Effector memory CD4-positive, alpha-beta T cell (primary cell): ENCODE measurements around the gene BATF.

Experiments used
- DNase-seq, 3 donors: peaks; one replicate each; pipeline ENCODE4 v3.0.0-alpha.2; 2020
- H3K27ac ChIP-seq: 2 replicates; pipeline ENCODE4 v1.7.0; 2013; ENCODE audit warnings: mild to moderate bottlenecking, low read length, moderate library complexity; ENCODE audit not compliant: insufficient read depth, poor library complexity, severe bottlenecking
- H3K27me3 ChIP-seq: replicated peaks from 2 replicates; pipeline ENCODE4 v1.7.0; 2013; ENCODE audit warnings: mild to moderate bottlenecking, low read length; ENCODE audit not compliant: insufficient read depth, control insufficient read depth, poor library complexity, severe bottlenecking
- H3K36me3 ChIP-seq: 2 replicates; pipeline ENCODE4 v1.7.0; 2013; ENCODE audit warnings: mild to moderate bottlenecking, low read length, moderate library complexity; ENCODE audit not compliant: control insufficient read depth, insufficient read depth
- H3K4me1 ChIP-seq: 2 replicates; pipeline ENCODE4 v1.7.0; 2013; ENCODE audit warnings: low read length, mild to moderate bottlenecking; ENCODE audit not compliant: control insufficient read depth, insufficient read depth, poor library complexity, severe bottlenecking
- H3K4me3 ChIP-seq: 2 replicates; pipeline ENCODE4 v1.7.0; 2013; ENCODE audit warnings: low read length, low read depth, mild to moderate bottlenecking; ENCODE audit not compliant: insufficient read depth, poor library complexity, severe bottlenecking
- H3K9me3 ChIP-seq: 2 replicates; pipeline ENCODE4 v1.7.0; 2013; ENCODE audit warnings: mild to moderate bottlenecking, low read length, moderate library complexity; ENCODE audit not compliant: control insufficient read depth

BATF gene

DNA sequence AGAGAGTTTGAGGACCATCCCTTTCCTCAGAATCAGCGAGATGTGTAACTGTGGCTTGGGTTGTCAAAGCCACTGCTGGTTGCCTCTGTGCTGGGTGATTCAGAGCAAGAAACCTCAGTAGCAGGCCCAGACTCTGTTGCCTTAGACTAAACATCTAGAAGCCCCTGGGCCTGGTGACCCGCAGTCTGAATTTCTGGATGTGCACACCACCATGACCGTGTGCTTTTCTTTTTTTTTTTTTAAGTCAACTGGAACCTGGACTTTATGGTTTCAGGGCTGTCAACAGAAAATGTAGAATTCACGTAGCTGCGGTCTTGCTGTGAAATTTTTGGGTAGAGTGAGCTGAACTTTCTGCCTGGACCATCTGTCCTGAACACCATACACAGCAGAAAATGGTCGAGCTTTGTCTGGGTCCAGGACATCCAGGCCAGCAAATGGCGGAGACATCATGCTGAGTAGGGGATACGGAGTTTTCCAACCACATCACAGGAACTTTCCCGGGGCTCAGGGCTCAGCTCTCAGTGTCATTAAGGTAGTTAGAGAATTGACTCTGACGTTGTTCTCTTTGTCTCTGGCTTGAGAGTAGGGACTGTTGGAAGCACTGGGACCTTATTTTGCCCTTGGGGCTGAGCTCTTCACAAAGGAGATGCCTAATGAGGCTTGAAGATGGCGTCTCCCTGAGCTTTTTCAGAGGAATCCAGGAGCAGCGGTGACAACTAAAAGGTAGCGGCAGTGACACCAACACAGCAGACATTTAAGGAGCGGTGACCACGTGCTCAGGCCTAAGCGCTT lies 23.0 kb upstream of the BATF start:
- Histone ChIP-seq H3K27ac (no peak overlapping the region), H3K9me3 (no peaks in the 10 kb centered on the region), H3K36me3 (no peaks in the 10 kb centered on the region), H3K4me1 (peaks cover 3% of the 10 kb centered on the region), H3K4me3 (no peak overlapping the region), H3K27me3 (no peaks in the 10 kb centered on the region)
- no peak for DNase-seq

DNA sequence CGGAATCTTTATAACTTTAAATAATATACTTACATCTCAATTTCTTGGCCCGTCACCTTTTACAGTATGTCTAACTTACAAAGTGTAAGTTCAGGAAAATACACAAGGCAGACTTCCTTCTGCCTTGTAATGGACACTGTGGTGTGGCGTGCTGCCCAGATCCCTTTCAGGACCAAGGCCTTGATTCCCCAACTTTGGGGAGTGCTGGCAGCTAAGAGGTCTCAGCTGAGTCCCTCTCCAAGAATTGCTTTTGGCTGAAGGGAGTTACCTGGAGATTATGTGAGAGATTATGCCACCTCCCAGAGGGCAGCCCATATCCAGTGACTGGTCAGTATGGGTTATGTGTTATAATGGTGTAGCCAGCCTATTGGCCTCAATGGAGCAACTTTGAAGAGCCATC lies 21.2 kb upstream of the BATF start:
- Histone ChIP-seq H3K9me3 (no peaks in the 10 kb centered on the region), H3K27me3 (no peaks in the 10 kb centered on the region), H3K4me3 (no peak overlapping the region), H3K36me3 (no peaks in the 10 kb centered on the region), H3K27ac (no peak overlapping the region), H3K4me1 (peaks cover 3% of the 10 kb centered on the region)
- no peak for DNase-seq

DNA sequence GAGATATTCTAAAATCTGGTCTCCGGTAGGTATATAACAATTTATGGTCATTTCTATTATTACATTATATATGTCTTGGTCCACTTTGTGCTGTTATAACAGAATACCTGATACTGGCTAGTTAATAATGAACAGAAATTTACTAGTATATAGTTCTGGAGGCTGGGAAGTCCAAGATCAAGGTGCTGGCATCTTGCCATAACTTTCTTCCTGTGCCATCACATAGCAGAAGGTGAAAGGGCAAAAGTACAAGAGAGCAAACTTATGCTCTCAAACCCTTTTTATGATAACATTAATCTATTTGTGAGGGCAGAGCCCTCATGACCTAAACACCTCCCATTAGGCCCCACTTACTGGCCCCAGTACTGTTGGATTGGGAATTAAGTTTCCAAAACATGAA lies 17.9 kb upstream of the BATF start:
- Histone ChIP-seq H3K27ac (no peak overlapping the region), H3K4me1 (no peaks in the 10 kb centered on the region), H3K9me3 (no peaks in the 10 kb centered on the region), H3K36me3 (no peaks in the 10 kb centered on the region), H3K27me3 (no peaks in the 10 kb centered on the region), H3K4me3 (no peak overlapping the region)
- no peak for DNase-seq

DNA sequence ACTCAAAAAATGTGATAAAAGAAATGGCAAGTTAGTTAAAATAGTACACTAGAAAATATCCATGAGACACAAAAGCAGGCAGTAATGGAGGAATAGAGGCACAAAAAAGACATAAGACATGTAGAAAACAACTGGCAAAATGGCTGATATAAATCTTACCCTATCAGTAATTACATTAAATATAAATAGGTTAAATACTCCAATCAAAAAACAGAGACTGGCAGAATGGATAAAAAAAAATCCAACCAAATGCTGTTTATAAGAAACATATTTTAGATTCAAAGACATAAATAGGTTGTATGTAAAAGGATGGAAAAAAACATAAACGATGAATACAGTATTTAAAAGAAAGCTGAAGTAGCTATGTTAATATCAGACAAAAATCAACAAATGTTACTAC lies 15.3 kb upstream of the BATF start:
- no peak for DNase-seq
- H3K27me3 ChIP-seq: no peaks in the 10 kb centered on the region
- no peaks in the 10 kb centered on the region for H3K4me1 ChIP-seq
- H3K27ac ChIP-seq: no peak overlapping the region
- no peak overlapping the region for H3K4me3 ChIP-seq
- H3K36me3 ChIP-seq: no peaks in the 10 kb centered on the region
- no peaks in the 10 kb centered on the region for H3K9me3 ChIP-seq

DNA sequence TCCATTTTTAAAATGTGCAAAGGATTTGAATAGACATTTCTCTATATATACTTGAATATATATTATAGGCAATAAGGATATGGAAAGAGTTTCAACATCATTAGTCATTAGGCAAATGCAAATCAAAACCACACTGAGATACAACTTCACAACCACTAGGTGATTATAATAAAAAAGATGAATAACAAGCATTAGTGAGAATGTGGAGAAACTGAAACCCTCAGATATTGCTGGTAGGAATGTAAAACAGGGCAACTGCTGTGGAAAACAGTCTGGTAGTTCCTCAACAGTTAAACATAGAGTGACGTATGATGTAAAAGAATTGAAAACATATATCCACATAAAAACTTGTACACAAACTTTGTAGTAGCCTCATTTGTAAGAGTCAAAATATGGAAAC lies 11.7 kb upstream of the BATF start:
- H3K9me3 ChIP-seq: no peaks in the 10 kb centered on the region
- H3K4me1 ChIP-seq: peaks cover 13% of the 10 kb centered on the region
- no peaks in the 10 kb centered on the region for H3K27me3 ChIP-seq
- no peak for DNase-seq
- H3K4me3 ChIP-seq: no peak overlapping the region
- no peaks in the 10 kb centered on the region for H3K36me3 ChIP-seq
- H3K27ac ChIP-seq: no peak overlapping the region

DNA sequence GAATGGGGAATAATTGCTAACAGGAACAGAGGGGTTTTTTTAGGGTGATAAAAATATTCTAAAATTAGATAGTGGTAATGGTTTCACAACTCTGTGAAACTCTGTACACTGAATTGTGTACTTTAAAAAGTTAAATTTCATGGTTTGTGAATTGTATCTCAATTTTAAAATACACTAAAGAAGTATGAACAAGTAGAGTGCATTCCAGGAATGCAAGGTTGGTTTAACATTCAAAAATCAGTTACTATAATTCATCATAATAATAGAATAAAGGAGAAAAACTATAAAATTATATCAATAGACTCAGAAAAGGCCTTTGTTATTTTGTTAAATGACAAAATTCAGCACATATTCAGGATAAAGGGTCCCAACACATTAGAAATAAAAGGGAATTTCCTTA lies 11.1 kb upstream of the BATF start:
- H3K4me3 ChIP-seq: no peak overlapping the region
- no peak for DNase-seq
- H3K36me3 ChIP-seq: no peaks in the 10 kb centered on the region
- H3K27me3 ChIP-seq: no peaks in the 10 kb centered on the region
- H3K4me1 ChIP-seq: peaks cover 19% of the 10 kb centered on the region
- no peak overlapping the region for H3K27ac ChIP-seq
- no peaks in the 10 kb centered on the region for H3K9me3 ChIP-seq

DNA sequence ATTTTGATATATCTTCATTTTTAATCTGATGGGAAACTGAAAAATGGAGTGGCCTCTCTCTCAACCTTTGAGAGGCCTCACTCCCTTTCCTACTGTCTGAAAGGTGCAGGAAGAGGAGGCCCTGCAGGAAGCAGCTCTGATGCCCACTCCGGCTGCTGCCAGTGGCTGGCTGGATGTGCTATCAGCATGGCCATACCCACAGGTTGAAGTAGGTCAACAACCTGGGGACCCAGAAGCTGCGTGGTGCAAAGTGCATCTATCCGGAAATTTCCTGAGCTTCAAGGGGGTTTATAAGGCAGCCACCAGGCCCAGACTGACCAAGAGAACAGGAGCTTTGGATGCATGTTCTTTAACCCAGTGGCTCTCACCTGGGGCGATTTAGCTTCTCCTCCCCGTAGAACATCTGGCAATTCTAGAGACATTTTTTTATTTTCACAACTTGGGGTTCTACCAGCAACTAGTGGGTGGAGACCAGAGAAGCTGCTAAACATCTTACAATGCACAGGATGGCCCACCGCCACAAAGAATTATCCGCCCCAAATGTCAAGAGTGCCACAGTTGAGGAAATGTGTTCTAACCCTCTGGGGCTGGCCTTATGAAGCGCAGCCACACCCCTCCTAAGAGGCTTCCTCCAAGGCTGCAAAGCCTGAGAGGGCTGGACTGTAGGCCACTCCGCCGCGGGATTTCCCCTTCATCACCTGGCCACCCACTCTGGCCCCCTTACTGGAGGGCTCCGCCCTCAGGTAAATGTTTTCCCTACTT lies 8.2 kb upstream of the BATF start:
- peak in 2 of 3 donors; percentile 34 to 42 for DNase-seq
- Histone ChIP-seq H3K9me3 (no peaks in the 10 kb centered on the region), H3K4me3 (peak overlapping the region; percentile 44), H3K27me3 (no peaks in the 10 kb centered on the region), H3K36me3 (no peaks in the 10 kb centered on the region), H3K27ac (peak overlapping the region; percentile 74), H3K4me1 (peaks cover 19% of the 10 kb centered on the region)

DNA sequence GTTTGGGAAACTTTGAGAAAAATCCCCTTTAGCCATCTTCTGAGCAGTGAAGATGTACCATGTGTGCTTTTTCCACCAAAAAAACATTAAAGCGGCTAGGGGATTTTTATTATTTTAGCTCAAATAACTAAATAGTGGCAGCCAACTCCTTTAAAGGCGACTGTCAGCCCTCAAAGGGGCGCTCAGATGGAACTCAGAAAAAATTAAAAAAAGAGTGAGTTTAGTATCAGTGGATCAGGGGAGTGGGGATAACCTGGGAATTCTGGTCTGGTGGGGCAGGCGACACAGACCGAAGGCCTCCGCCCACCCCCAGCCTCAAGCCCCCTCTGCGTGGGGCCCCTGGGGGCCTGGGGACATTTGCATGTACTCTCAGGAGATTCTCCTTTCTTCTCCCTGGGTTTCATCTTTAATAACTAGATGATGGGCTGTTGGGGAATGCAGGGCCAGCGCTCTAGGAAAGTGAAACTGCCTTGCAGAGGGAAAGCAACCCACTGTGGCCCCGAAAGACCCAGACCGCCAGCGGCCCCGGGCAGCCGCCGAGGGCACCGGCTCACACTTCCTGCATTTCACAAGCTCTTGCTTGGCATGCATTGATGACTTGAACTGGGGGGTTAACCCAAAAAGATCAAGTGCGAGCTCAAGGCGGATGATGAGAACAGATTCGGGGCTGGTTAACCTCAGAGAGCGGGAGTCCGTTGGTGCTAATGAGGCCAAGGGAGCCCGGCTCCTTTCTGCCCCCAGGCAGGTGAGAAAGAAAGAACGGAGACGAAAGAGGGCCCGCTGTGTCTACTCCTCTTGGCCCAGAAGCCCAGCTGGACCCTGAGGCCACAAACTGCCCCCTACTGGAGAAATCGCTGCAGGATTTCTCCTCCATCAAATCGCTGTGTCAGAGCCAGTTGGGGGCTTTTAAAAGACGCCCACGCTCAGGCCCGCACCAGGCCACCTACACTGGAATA lies 7.3 kb upstream of the BATF start:
- H3K27me3 ChIP-seq: no peaks in the 10 kb centered on the region
- peaks cover 19% of the 10 kb centered on the region for H3K4me1 ChIP-seq
- H3K4me3 ChIP-seq: peak overlapping the region; percentile 44
- peak overlapping the region; percentile 74 for H3K27ac ChIP-seq
- no peaks in the 10 kb centered on the region for H3K9me3 ChIP-seq
- peak; percentile 33 to 45 (median 34) for DNase-seq
- no peaks in the 10 kb centered on the region for H3K36me3 ChIP-seq

DNA sequence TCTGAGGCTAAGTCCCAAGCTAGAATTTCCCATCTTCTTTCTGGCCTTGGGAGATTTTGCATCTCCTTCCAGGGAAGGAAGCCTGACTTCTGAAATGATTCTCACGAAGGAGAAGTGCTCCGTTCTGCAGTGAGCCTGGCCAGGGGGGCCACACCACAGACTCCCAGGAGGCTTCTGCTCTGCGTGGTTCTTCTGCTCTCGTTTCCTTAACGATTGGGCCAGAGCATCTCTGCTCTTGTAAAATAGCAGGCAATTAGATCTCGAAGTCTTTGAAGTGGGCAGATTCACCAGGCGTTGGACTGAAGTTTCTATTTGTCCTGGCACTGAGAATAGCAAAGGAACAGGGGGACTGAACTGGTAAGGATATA lies 6.7 kb upstream of the BATF start:
- no peak for DNase-seq
- Histone ChIP-seq H3K27ac (peak overlapping the region; percentile 74), H3K27me3 (no peaks in the 10 kb centered on the region), H3K4me1 (peaks cover 19% of the 10 kb centered on the region), H3K36me3 (no peaks in the 10 kb centered on the region), H3K9me3 (no peaks in the 10 kb centered on the region), H3K4me3 (peak overlapping the region; percentile 44)
